Mesenteric fat pad (tissue), 1 donor: ENCODE data around the gene IFITM1. TPM values are rescaled to one million over a fixed set of nuclear protein-coding genes. Genes with fewer than 3 reads are reported as not detected.
A peak's percentile ranks its signal among the peaks of the same experiment; 100 is the strongest.

ENCODE experiments used
- DNase-seq: peaks from one replicate; pipeline ENCODE4 v3.0.0-alpha.2; 2020; ENCODE audit warnings: low spot score
- total RNA-seq: library from RNA; stranded (reverse); fragmentation: NEBNext Ultra II Directional; extraction: Animal tissue kit (Norgen Biotek cat#: 25700); gene quantifications from one replicate; pipeline ENCODE4 v1.2.1, GENCODE V29; 2021
- donor health status: DM: yes; HTN: yes; CAD: no.

The IFITM1 gene
- total RNA-seq, 1 donor from 2014 or later, result 232 TPM

GRCh38 chr11:282171-282570 lies 31.7 kb upstream of the IFITM1 start:
- peak; percentile 64 for DNase-seq

GRCh38 chr11:282630-283360 lies 31.0 kb upstream of the IFITM1 start:
- peak; percentile 85 for DNase-seq

- DNase-seq, result peak; percentile 14
Observed at GRCh38 chr11:283405-284104, 30.3 kb upstream of the IFITM1 start.

- peak; percentile 84 for DNase-seq
Observed at GRCh38 chr11:284105-285020, 29.5 kb upstream of the IFITM1 start.

- DNase-seq, result peak; percentile 88
Observed at GRCh38 chr11:285021-285893, 28.6 kb upstream of the IFITM1 start.

GRCh38 chr11:285894-286220 lies 28.0 kb upstream of the IFITM1 start:
- peak; percentile 55 for DNase-seq

- peak; percentile 81 for DNase-seq
Observed at GRCh38 chr11:286977-287820, 26.6 kb upstream of the IFITM1 start.

GRCh38 chr11:287821-288477 lies 25.9 kb upstream of the IFITM1 start:
- peak; percentile 90 for DNase-seq

GRCh38 chr11:288478-289397 lies 25.1 kb upstream of the IFITM1 start, which contains the start of gene PGGHG:
Gene PGGHG (plus strand): TSS chr11:289126. CDS start chr11:289817, 691 bp downstream.
- peak; percentile 96 for DNase-seq

- DNase-seq, result peak; percentile 81
Observed at GRCh38 chr11:289398-289711, 24.5 kb upstream of the IFITM1 start.

- DNase-seq, result peak; percentile 89
Observed at GRCh38 chr11:289712-290620, 23.9 kb upstream of the IFITM1 start.

GRCh38 chr11:290621-291231 lies 23.1 kb upstream of the IFITM1 start:
- peak; percentile 72 for DNase-seq

GRCh38 chr11:291281-292210 lies 22.3 kb upstream of the IFITM1 start:
- DNase-seq, result peak; percentile 86

GRCh38 chr11:292211-293121 lies 21.4 kb upstream of the IFITM1 start:
- peak; percentile 89 for DNase-seq
